BE2C (cell line): Measurements from ENCODE around the gene JADE1.

Experiments
- DNase-seq: peaks from one replicate; pipeline ENCODE4 v3.0.0-alpha.2; 2020
- H3K27me3 ChIP-seq: fragments of 250-450 bp; sonication (Bioruptor Pico); 2 replicates; pipeline ENCODE4 v1.5.1; 2020; ENCODE audit warnings: mild to moderate bottlenecking
- H3K36me3 ChIP-seq: fragments of 250-450 bp; sonication (Bioruptor Pico); 2 replicates; pipeline ENCODE4 v1.5.1; 2020; ENCODE audit warnings: mild to moderate bottlenecking
- H3K4me1 ChIP-seq: fragments of 250-450 bp; sonication (Bioruptor Pico); 2 replicates; pipeline ENCODE4 v1.5.1; 2020
- H3K4me3 ChIP-seq: 2 replicates; pipeline ENCODE4 v1.5.1; 2011; ENCODE audit warnings: low read depth, low read length
- H3K9me3 ChIP-seq: fragments of 250-450 bp; sonication (Bioruptor Pico); 2 replicates; pipeline ENCODE4 v1.5.1; 2020
- TF ChIP-seq, protein P1 (sequence below): IDR thresholded peaks from 2 replicates; pipeline ENCODE4 v1.5.1; 2012; ENCODE audit warnings: mild to moderate bottlenecking, low read depth, low read length

JADE1 gene

GRCh38 chr4:128832243-128832625 is 22.7 kb downstream of the JADE1 start:
- H3K4me3 ChIP-seq, result no peak overlapping the region
- TF ChIP-seq, protein P1, sequence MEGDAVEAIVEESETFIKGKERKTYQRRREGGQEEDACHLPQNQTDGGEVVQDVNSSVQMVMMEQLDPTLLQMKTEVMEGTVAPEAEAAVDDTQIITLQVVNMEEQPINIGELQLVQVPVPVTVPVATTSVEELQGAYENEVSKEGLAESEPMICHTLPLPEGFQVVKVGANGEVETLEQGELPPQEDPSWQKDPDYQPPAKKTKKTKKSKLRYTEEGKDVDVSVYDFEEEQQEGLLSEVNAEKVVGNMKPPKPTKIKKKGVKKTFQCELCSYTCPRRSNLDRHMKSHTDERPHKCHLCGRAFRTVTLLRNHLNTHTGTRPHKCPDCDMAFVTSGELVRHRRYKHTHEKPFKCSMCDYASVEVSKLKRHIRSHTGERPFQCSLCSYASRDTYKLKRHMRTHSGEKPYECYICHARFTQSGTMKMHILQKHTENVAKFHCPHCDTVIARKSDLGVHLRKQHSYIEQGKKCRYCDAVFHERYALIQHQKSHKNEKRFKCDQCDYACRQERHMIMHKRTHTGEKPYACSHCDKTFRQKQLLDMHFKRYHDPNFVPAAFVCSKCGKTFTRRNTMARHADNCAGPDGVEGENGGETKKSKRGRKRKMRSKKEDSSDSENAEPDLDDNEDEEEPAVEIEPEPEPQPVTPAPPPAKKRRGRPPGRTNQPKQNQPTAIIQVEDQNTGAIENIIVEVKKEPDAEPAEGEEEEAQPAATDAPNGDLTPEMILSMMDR, result no peak
- H3K27me3 ChIP-seq, result no peaks in the 10 kb centered on the region
- H3K9me3 ChIP-seq, result no peaks in the 10 kb centered on the region
- no peak for DNase-seq
- peaks cover 6% of the 10 kb centered on the region; the same call in 1 of the 2 replicates for H3K4me1 ChIP-seq
- no peaks in the 10 kb centered on the region; the same call in none of the 2 replicates for H3K36me3 ChIP-seq

DNA sequence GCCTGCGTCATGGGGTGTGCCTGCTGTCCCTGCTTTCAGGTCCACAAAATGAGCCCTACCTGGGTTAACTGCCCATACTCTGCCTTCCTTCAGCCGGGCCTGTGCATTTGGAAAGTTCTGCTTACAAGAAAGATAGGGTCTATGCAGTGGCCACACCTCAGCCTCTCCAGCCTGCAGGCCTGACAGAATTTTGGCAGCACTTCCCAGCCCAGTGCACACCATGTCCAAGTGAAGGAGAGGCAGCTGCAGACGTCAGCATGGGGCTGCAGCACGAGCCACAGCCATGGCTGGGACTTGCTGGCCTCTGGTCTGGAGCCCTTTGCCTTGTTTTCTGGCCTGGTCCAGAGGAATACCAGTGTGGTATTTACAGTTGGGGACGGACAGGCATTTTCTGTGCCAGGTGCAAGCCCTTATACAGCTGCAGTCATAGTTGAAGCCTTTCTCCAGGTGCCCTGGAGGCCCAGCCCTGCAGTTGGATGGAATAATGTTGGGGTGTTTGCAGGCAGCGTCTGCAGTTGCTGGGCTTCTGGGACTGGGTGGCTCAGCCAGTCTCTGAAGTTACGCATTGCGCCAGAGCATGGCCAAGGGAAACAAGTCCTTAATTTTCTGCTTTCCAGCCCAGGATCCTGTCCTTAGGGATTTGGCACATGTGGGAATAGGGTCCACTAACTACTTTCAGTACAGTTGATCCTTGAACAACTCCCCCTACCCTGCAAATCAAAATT is 26.2 kb downstream of the JADE1 start:
- no peaks in the 10 kb centered on the region for H3K9me3 ChIP-seq
- TF ChIP-seq, protein P1, result no peak
- no peaks in the 10 kb centered on the region for H3K27me3 ChIP-seq
- no peak for DNase-seq
- H3K36me3 ChIP-seq, result no peaks in the 10 kb centered on the region; the same call in none of the 2 replicates
- H3K4me1 ChIP-seq, result peaks cover 3% of the 10 kb centered on the region; the same call in 1 of the 2 replicates
- no peak overlapping the region for H3K4me3 ChIP-seq

- no peak overlapping the region for H3K4me3 ChIP-seq
- no peaks in the 10 kb centered on the region for H3K4me1 ChIP-seq
- H3K36me3 ChIP-seq, result peaks cover 3% of the 10 kb centered on the region
- no peak for DNase-seq
- TF ChIP-seq, protein P1, result no peak
- H3K9me3 ChIP-seq, result no peaks in the 10 kb centered on the region
- H3K27me3 ChIP-seq, result no peaks in the 10 kb centered on the region
Measured at GRCh38 chr4:128837198-128837597, 27.7 kb downstream of the JADE1 start.

- H3K4me3 ChIP-seq, result no peak overlapping the region
- no peaks in the 10 kb centered on the region for H3K9me3 ChIP-seq
- no peaks in the 10 kb centered on the region for H3K27me3 ChIP-seq
- TF ChIP-seq, protein P1, result no peak
- no peak for DNase-seq
- H3K36me3 ChIP-seq, result peaks cover 3% of the 10 kb centered on the region
- H3K4me1 ChIP-seq, result no peaks in the 10 kb centered on the region
Measured at GRCh38 chr4:128837679-128838078, 28.2 kb downstream of the JADE1 start.

- no peaks in the 10 kb centered on the region for H3K27me3 ChIP-seq
- no peak overlapping the region for H3K4me3 ChIP-seq
- no peaks in the 10 kb centered on the region for H3K9me3 ChIP-seq
- H3K4me1 ChIP-seq, result no peaks in the 10 kb centered on the region
- H3K36me3 ChIP-seq, result peaks cover 24% of the 10 kb centered on the region
- DNase-seq, result no peak
- TF ChIP-seq, protein P1, result no peak
Measured at GRCh38 chr4:128840711-128841318, 31.3 kb downstream of the JADE1 start.

DNA sequence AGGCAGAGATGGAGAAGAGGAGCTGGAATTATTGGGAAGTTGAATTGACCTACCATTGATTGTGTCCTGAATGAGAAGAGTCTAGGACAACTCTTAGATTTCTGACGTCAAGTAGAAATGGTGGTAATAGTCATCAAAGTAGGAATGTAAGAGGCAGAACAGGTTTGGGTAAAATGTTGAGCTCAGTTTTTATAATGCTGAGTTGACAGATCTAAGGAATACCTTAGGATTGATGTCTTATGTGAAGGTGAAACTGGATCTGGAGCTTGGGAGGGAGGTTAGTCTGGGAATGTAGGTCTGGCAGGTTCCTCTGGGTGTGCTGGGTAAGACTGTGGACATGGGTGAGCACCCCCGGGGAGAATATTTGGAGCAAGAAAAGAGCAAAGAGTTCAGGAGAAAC is 31.9 kb downstream of the JADE1 start:
- Histone ChIP-seq H3K4me1 (no peaks in the 10 kb centered on the region), H3K9me3 (no peaks in the 10 kb centered on the region), H3K36me3 (peaks cover 30% of the 10 kb centered on the region), H3K27me3 (no peaks in the 10 kb centered on the region), H3K4me3 (no peak overlapping the region)
- TF ChIP-seq, protein P1, result no peak
- DNase-seq, result no peak
